Left colon (tissue), 2 donors: ENCODE measurements around the gene CHMP4B. TPM values are rescaled to one million over a fixed set of nuclear protein-coding genes. Genes with fewer than 3 reads are reported as not detected.
"Not testable (repeated sequence)": the region's sequence is repeated elsewhere in the genome, so short reads cannot be mapped to it uniquely, and the experiment has no call there.

Experiments used
- ATAC-seq: fragments of 200-7000 bp; cut with Tn5 transposase; one replicate; pipeline ENCODE4 v1.9.1; 2020; ENCODE audit warnings: mild to moderate bottlenecking, moderate library complexity
- DNase-seq, 2 donors: peaks; one replicate each; pipeline ENCODE4 v3.0.0-alpha.2; 2020
- intact Hi-C, 2 donors: fragments of 100-400 bp; cut with DNase I in 1 of 2; cut with micrococcal nuclease in 1 of 2; formaldehyde crosslinking; loops; one replicate each; pipeline versions ENCODE4 v1.11.2 to v1.14.0; 2022; cut with DNase I, micrococcal nuclease
- total RNA-seq, 2 donors: library from RNA; stranded (reverse); fragmentation: NEBNext Ultra II Directional; extraction: Animal tissue kit (Norgen Biotek cat#: 25700); gene quantifications; one replicate each; pipeline ENCODE4 v1.2.1, GENCODE V29; 2021
- donor health status: DM: no; HTN: no; CAD: no.
- donor health status: DM: yes; HTN: yes; CAD: no.

Gene CHMP4B
- total RNA-seq, 2 donors from 2014 or later, result 166 to 233 TPM

DNA sequence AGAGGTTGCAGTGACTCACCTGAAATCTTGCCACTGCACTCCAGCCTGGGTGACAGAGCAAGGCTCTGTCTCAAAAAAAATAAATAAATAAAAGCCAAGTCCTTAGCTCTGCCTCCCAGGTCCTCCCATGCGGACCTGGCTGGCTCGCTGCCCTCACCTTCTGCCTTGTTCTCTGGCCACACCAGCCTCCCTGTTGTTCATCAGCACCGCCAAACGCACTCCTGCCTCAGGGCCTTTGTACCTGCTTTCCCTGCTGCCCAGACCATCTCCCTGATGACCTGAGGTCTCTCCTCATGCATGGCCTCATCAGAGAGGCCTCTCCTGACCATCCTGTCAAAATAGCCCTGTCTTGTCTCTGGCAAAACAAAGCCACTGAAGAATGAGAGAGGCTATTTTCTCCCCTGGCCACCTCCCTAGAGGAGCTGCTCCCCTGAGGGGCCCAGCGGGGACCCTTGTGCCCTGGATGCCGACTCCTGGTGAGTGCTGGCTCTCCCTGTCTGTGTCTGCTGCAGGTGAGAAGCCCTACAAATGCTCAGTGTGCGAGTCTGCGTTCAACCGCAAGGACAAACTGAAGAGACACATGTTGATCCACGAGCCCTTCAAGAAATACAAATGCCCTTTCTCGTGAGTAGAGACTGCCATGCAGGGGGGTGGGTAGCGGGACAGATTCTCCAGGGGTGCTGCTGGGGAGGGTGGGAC, 22.6 kb upstream of the CHMP4B start:
- peak; percentile 36 to 51 for DNase-seq
- intact Hi-C loops, result no loop called here
- no peak for ATAC-seq

DNA sequence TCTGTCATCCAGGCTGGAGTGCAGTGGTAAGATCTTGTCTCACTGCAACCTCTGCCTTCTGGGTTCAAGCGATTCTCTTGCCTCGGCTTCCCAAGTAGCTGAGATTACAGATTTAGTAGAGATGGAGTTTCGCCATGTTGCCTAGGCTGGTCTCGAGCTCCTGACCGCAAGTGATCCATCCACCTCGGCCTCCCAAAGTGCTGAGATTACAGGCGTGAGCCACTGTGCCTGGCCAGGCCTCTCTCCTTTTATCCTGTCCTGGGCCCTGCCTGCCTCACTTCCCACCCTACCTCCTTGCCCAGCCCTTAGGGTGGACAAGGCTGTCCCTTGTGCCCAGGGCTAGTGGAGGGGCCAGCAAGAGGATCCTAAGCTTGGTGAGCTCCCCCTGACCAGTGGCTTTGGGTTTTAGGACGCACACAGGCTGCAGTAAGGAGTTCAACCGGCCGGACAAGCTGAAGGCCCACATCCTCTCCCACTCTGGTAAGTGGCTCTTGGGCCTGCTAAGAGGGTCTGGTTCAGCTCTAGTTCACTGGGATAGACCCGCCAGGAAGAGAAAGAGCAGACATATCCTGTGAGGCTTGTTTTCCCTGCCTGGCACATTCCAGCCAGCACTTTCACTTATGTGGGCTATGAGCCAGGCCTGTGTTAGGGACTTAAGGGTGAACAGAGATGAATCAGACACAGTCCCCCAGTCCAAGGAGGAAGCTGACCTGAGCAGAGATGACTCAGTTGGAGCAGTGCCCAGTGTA, 21.9 kb upstream of the CHMP4B start:
- DNase-seq (peak; percentile 87 to 97), ATAC-seq (peak; percentile 81)
- intact Hi-C loops, result no loop called here

DNA sequence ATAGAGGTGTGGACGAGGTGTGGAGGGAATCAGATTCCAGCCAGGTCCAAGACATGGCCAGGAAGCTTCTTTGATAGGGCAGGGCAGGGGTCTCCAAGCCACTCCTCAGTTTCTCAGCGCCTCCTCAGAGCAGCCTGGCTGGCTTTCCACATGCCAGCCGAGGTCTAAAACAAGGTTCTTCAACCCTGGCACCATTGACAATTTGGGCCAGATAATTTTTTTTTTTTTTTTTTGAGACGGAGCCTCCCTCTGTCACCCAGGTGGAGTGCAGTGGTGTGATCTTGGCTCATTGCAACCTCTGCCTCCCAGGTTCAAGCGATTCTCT, 21.3 kb upstream of the CHMP4B start:
- intact Hi-C loops, result no loop called here
- ATAC-seq (no peak), DNase-seq (no peak)

DNA sequence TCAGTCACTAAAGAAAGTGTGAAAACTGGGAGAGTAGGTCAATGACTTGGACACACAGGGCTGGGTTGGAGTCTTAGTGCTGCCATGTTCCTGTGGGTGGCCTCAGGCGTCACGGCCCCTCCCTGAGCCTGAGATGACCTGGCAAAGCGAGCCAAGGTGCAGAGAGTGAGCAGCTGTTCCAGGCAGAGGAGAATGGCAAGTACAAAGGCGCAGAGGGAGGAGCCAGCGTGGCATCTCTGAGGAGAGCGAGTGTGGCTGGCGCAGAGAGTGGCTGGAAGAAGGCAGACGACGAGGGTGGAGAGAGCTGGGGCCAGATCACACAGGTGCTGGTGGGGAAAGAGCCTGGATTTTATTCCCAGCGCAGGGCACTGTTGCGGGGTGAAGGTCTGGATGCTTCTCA, 20.6 kb upstream of the CHMP4B start:
- intact Hi-C loops, result no loop called here
- ATAC-seq (peak; percentile 78), DNase-seq (peak; percentile 84 to 92)

DNA sequence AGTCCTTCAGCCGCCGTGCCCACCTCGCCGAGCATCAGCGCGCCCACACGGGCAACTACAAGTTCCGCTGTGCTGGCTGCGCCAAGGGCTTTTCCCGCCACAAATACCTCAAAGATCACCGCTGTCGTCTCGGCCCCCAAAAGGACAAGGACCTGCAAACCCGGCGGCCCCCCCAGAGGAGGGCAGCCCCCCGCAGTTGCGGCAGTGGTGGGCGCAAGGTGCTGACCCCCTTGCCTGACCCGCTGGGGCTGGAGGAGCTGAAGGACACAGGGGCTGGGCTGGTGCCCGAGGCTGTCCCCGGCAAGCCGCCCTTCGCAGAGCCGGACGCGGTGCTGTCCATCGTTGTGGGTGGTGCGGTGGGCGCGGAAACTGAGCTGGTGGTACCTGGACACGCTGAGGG, 20.1 kb upstream of the CHMP4B start:
- no peak for ATAC-seq
- intact Hi-C loops, result no loop called here
- DNase-seq, result peak in 1 of 2 donors; percentile 35

DNA sequence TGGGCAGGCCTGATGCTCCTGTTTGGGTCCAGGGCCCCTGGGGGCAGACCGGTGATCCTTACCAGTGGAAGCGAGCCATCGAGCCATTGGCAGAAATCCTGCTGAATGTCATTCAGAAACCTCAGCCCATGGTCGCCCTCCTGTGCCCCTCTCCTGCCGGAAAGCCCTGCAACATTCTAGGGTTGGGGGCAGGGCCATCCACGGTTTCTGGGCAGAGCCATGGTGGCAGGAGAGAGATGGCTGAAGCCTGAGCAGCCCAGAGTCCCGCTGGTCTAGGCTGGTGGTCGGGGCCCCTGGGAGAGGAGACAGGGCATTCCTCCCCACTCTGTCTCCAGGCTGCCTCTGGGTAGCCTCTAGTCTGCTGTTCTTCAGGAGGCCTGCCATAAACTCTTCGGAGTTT, 19.6 kb upstream of the CHMP4B start:
- intact Hi-C loops, result no loop called here
- no peak for ATAC-seq

DNA sequence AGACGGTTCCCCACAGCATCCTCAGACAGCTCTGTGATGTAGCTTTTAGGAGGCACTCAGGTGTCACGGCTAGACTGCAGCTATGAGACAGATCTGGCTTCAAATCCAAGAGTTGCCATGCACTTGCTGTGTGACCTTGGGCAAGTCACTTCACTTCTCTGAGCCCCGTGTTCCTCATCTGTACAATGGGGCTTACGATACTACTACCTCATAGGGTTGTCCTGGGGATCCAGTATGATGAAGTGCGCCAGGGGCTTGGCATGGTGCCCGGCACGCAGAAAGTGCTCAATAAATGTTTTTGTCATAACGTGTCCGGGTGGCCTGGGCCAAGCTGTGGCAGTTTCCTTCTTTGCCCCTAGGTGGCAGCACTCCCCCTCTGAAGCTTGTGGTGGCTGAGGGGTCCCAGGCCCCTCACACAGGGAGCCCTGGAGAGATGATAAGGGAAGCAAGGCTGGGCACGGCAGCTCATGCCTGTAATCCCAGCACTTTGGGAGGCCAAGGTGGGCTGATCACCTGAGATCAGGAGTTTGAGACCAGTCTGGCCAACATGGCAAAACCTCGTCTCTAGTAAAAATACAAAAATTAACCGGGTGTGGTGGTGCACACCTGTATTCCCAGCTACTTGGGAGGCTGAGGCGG, 19.1 kb upstream of the CHMP4B start:
- no peak for ATAC-seq
- intact Hi-C loops, result no loop called here
- peak; percentile 65 to 67 for DNase-seq

More for the DNA sequence above, 19.6 kb upstream of the CHMP4B start:
- no peak for DNase-seq

DNA sequence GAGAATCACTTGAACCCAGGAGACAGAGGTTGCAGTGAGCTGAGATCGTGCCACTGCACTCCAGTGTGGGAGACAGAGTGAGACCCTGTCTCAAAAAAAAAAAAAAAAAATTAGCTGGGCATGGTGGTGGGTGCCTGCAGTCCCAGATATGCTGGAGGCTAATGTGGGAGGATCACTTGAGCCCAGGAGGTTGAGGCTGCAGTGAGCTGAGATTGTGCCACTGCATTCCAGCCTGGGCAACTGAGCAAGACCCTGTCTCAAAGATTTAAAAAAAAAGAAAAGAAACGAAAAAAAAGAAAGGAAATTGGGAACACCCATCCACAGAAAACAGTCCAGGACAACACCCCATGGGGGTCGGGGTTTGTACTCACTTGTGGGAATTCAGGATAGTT, 18.6 kb upstream of the CHMP4B start:
- ATAC-seq, intact Hi-C loops, DNase-seq: not testable (repeated sequence)

DNA sequence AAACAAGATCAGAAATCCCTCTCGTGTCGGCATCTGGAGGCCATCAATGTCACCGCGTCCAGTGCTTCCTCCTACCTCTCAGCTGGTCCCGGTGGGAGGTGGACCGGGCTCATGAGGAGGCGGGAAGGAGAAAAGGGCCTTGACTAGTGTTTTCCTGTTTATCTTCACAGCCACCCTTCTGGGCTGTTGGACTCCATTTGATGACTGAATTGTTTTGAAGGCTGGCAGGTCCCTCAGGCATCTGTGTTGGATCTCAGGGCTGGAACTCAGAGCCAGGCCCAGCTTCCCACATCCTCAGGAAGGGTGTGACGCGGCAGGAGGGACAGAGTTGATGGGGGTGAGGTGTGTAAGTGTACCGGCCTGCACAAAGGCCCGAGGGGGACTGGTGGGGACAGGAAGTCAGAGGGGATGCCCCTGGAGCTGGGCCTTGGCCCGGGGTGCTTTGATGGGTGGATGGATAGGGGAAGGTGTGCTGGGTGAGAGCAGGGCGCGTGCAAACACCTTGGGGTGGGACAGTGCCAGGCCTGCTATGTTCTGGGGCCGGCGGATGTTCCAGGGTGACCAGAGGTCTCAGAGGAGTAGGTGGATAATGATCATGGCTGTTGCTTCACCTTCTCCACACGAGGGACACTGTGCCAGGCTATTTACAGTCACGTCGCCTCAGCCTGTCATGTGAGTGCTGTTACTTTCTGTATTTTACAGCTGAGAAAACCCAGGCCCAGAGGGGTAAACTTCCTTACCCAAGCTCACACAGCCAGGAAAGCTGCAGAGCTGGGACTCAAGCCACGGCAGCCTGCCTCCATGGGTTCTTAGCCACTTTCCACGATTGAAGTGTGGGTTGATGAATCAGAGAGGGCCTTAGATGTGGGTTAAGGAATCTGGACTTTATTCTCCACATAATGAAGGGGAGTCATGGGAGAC, 17.9 kb upstream of the CHMP4B start:
- intact Hi-C loops, result no loop called here
- DNase-seq, result peak in 1 of 2 donors; percentile 47

DNA sequence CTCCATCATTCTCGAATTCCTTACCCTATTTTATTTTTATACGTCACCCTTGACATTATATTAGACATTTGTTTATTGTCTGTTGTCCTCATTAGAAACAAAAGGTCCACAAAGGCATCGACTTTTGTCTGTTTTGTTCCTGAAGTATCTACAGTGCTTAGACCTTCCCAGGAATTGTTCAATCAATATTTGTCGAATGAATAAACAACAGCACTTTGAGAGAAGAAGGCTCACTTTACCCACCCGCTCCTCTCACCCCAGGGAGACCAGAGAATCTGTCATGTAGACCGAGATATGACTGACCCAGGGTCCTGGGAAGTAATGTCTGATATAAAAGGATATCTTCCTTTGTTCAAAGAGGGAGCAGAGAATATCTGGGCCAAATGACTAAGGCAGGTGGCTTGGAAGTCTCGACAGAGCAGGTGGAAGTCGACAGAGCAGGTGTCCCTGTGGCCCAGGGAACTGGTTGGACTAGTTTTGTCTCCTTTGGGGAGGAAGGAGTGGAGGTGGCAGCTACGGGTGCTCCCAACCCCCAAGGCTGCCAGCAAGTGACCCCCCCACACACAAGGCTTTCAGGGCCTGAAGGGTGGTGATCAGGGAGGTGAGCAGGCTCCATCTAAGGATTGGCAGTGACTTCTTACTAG, 14.8 kb upstream of the CHMP4B start:
- ATAC-seq, result peak; percentile 84
- intact Hi-C loops, result no loop called here
- peak; percentile 61 to 80 for DNase-seq

More for the DNA sequence above, 17.9 kb upstream of the CHMP4B start:
- no peak for ATAC-seq

DNA sequence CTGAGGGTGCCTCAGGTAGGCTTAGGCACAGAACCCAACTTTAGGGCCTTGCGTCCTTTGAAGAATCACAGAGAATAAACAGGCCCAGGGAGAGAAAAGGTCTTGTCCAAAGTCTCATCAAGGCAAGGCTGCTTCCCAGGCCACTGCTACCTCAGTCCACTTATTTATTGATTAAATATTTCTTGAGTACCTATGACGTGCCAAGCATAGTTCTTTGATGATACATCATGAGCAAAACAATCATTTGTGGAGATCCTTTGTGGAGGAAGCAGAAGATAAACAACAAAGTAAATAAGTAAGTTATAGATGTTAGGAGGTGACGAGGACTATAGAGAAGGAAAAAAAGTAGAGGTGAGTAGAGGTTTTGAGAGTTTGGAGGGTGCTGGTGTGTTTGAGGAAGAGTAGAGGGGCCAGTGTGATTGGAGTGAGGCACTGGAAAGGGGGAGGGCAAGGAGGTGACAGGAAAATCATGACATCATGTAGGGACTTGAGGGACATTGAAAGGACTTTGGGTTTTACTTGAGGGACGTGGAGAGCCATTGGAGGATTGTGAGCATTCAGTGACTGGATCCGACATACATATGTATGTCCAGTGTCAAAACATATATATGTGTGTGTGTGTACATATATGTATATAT, 14.1 kb upstream of the CHMP4B start:
- intact Hi-C loops, result no loop called here
- ATAC-seq (no peak), DNase-seq (no peak)

DNA sequence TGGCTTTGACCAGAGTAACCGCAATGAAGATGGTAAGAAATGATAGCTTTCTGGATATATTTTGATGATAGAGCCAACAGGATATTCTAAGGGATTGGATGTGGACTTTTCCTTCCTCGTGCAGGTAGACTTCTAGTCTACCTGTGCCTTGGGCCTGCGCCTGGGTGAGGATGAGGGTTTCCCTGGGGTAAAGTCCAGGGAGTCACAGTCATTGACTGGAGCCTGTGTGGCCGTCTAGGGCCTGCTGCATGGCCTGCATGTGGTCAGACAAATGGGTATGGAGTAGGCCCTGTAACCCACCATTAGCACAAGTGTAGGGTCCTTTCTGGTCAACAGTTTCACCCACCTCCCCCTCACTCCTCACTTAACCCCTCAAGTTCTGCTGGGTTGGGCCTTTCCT, 12.7 kb upstream of the CHMP4B start:
- DNase-seq (no peak), ATAC-seq (peak; percentile 69)
- intact Hi-C loops, result no loop called here

DNA sequence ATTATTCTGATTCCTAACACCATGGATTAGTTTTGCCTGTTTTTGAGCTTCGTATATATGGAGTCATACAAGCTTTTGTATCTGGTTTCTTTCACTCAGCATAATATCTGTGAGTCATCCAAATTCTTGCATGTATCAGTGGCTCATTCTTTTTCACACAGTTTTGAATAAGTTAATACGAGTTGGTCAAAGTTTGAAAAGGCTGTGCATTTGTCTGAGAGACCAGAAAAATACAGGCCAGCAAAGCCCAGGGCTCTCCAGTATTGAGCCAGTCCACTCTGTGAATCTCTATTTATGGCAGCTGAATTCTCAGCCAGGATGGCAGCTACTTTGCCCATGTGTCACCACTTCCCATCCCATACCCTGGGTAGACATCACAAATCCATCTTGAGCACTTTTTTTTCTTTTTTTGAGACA, 7.2 kb upstream of the CHMP4B start:
- intact Hi-C loops, result no loop called here
- DNase-seq (no peak), ATAC-seq (no peak)

DNA sequence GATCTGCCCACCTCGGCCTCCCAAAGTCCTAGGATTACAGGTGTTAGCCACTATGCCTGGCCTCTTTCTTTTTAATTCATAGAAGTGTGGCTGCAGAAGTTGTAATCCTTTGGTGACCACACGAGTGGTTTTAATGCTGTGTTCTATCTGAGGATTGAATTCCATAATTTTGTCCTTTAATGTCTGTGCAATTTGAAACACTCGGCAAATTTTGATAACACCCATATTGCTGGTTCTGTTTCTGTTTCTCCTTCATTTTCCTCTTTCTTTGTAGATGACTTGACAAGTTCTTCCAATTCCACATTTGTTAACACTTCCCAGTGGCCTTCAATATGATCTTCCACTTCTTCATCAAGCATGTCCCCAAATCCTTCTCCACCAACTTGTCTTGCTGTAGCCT, 2.8 kb upstream of the CHMP4B start:
- intact Hi-C loops, result no loop called here
- ATAC-seq (no peak), DNase-seq (no peak)

DNA sequence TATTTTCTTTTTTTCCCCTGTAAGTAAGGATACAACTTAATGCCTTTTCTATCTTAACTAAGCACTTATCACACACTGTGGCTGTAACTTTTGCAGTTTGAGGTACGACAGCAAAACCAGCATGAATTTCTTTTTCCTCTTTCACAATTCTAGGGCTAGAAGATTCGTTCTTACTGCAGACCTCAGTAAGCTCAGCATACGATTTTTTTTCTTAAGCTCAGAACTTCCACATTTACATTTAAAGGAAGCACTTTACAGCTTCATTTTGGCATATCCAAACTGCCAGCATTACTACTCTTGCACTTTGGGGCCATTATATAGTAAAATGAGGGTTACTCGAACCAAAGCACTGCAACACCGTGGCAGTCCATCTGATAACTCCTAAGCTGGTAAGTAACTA, 889 bp upstream of the CHMP4B start:
- ATAC-seq (no peak), DNase-seq (no peak)
- intact Hi-C loops, result no loop called here

DNA sequence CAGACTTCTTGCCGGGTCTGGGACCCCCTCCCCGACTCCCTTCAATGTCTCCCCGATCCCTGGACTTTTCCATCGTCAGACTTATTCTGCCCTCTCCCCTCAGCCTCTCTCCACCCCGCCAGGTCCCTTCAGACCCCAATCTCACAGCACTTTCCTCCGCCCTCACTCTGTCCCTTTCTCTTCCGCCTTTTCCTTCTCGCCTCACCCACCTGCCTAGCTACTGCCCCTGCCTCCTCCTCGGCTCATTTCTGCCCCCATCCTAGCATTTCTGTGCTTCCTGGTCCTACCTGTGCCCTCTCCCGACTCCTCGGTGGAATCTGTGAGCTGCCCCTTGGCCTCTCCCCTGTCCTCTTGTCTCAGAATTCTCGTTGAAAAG, 616 bp downstream of the CHMP4B start:
- intact Hi-C loops, result no loop called here
- peak in 1 of 2 donors; percentile 47 for DNase-seq

DNA sequence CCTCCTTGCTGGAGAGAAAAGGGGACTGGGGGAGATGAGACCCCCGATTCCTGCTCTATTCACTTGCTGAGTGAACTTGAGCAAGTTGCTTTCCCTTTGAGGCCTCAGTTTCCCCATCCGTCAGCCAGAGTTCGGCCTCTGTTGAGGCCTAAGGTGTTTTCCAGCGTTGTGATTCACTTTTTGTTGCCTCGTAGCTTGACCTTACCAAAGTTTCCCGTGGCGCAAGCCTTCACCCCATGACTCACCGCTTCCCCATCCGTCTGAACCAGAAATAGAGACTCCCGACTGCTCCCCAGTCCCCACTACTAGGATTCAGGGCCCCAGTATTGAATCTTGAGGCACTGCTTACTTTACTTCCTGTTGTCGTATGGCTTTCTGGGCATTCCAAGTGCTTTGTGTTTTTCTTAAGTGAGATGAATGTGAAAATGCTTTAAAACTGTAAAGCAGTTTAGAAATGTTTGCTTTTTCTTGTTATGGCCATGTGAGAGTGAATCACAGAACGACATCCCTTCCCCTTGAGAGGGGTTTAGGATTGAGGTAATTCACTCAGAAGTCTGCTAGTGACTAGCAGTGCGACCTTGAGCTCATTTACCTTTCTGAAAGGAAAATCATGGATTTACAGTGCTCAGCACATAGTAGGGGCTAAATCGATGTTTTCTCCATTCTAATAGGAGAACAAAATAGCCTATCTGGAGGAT, 1.2 kb downstream of the CHMP4B start:
- ATAC-seq, result peak; percentile 14
- intact Hi-C loops, result no loop called here
- peak; percentile 48 to 61 for DNase-seq

More for the DNA sequence above, 616 bp downstream of the CHMP4B start:
- peak; percentile 37 for ATAC-seq
